HL-60 (cell line): ENCODE results near the gene TNFSF15.

Source experiments
- CTCF ChIP-seq: IDR thresholded peaks from one replicate; pipeline ENCODE4 v1.5.1; 2011; ENCODE audit warnings: low read length, control low read depth, inconsistent platforms; ENCODE audit not compliant: insufficient read depth
- GABPA ChIP-seq: IDR thresholded peaks from 2 replicates; pipeline ENCODE4 v1.6.1; 2012; ENCODE audit warnings: low read depth
- POLR2AphosphoS5 ChIP-seq: IDR thresholded peaks from 2 replicates; pipeline ENCODE4 v1.6.1; 2012; ENCODE audit warnings: low read depth
- SPI1 ChIP-seq: IDR thresholded peaks from 2 replicates; pipeline ENCODE4 v1.6.1; 2012; ENCODE audit warnings: low read depth, mild to moderate bottlenecking, borderline replicate concordance

- TF ChIP-seq CTCF (no peak), SPI1 (no peak), POLR2AphosphoS5 (no peak), GABPA (no peak)
These were observed 24.0 kb upstream of the TNFSF15 start for GRCh38 chr9:114829574-114830440.
